Germinal center (tissue), 1 donor: ENCODE data around the gene ZNF438.

Experiments used
- DNase-seq: peaks from one replicate; pipeline ENCODE4 v3.0.0; 2012; ENCODE audit warnings: mixed read lengths, low spot score

ZNF438 gene

GRCh38 chr10:30882281-30882680 lies 149.4 kb downstream of the ZNF438 start:
- DNase-seq = no peak

DNA sequence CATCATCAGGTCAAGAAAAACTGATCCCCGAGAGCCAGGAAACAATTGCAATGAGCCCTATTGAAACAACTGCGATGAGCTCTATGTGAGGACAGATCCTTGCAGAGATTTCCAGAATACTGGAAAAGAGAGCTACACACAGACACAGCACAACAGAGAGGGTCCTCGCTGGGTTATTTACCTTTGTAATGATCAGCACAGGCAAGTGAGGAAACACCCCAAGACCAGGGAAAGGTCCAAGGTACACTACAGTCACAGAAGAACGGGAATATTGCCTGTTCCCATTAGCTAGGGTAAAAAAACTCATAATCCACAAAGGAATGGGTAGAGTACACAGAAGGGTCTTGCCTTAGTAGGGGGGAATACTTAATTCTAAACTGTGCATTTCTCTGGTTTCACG lies 152.7 kb downstream of the ZNF438 start:
- no peak for DNase-seq

DNA sequence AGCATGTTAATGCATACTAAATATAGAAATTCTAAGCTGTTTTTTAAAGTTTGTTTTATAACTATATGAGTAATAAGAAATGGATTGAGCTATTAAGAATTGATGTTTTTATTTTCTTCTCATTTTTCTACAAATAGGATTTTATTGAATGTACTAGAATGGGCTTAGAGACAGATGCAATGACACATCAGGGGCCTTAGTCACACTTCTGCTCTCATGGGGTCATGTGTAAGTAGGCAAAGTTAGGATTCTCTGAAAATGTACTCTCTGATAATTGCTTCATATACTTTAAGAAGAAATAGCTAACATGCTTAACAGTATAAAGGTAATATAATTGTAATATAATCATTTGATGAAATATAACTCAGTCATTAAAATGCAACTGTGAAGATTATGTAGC lies 154.6 kb downstream of the ZNF438 start:
- no peak for DNase-seq

- no peak for DNase-seq
Observed at GRCh38 chr10:30873411-30873810, 158.3 kb downstream of the ZNF438 start.

- no peak for DNase-seq
Observed at GRCh38 chr10:30870896-30871295, 160.8 kb downstream of the ZNF438 start.

DNA sequence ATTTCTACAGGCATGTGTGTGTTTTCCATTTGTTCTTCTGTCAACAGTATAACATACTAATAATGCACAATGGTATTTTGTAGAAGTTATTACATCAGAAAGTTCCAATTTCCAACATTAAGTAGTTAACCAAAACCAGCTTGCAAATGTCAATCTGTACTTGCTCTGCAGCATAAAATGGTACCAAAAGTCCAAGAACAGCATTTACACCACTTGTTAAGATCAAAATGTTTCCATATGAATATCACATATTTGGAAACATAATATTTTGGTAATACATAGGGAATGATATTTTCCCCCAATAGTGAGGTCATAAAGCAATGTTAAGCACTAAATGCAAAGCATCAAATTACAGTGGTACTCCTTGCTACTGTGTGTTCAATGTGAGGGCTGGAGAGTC lies 162.1 kb downstream of the ZNF438 start:
- DNase-seq = no peak

DNA sequence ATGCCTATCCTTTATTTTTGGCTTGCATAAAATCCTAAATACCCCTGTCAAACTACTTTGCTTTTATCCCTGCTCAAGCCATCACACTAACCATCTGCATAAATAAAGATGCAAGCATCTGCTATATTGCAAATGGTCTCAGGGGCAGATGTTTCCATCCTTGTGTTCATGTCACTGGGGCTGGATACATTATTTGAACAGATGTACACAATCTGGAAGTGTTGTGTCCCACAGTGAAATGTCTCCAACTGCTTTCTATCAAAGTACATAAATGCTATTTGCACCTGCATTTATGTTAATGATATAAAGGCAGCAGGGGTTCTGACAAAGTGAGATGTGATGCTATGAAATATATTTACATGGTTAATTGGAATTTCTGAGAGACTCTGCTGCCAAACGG lies 163.1 kb downstream of the ZNF438 start:
- DNase-seq = no peak

- no peak for DNase-seq
Observed at GRCh38 chr10:30866896-30867295, 164.8 kb downstream of the ZNF438 start.

GRCh38 chr10:30865141-30865926 lies 166.3 kb downstream of the ZNF438 start:
- DNase-seq = no peak

DNA sequence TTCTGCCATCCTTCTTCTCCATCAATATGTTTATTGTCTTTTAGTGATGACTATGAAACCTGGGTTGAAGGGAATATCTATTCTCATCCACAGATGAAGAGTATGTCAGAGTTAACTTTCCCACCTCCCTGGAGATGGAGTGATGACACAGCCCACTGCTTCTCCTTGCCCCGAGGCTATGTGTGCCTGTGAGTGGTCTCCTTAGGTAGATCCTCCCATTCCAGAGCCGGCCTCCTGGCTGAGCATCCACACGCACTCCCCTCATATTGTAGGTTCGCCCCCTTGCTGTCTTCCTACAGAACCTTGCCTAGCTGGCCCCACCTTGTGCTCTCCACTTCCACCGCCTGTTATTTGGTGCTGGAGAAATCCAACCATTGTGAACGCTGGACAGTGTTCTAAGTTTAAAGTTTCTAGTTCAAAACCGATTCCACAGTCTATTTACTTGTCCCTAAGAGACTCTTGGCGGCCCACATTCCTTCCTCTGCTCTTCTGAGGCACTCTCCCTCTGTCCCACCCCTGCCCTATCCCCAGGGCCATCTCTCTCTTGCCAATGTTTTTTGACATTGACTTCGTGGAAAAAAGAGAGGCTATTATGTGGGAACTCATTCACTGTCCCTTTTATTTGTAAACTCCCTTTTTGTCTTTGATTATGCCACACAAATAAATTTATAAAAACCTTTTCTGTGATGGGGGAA lies 168.0 kb downstream of the ZNF438 start:
- DNase-seq = no peak

GRCh38 chr10:30862486-30862885 lies 169.2 kb downstream of the ZNF438 start:
- DNase-seq = no peak

GRCh38 chr10:30861976-30862375 lies 169.7 kb downstream of the ZNF438 start:
- DNase-seq = no peak

DNA sequence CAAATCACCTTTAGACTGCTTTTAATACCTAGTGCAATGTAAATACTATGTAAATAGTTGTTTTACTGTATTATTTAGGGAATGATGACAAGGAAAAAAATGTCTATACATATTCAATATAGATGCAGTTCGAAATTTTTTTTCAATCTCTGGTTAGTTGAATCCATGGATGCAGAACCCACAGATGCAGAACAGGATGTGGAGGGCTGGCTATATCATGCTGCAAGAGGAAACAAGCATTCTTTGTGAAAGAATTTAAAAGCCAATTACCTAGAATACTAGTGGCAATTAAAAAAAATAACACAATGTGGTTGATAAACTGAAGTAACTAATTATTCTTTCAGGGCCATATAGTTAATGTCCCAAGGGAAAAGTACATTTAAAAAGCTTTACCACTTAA lies 170.4 kb downstream of the ZNF438 start:
- no peak for DNase-seq

DNA sequence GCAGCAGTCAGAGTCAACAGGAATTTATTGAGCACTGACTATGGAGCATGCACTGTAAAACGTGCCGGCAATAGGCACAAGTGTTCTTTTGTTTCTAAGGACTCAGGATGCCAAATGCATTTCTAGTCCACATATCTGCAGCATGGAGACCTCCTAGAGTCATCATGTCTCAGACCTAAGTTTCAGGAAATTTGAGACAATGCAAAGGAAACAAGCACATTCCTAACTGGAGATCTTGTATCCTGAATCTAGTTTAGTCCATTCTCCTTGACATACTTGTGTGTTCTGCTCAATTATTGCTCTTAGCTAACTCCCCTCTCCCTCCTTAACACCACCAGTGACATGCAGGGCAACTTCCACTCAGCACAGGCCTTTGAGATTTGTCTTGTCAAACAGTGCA lies 173.2 kb downstream of the ZNF438 start:
- no peak for DNase-seq

DNA sequence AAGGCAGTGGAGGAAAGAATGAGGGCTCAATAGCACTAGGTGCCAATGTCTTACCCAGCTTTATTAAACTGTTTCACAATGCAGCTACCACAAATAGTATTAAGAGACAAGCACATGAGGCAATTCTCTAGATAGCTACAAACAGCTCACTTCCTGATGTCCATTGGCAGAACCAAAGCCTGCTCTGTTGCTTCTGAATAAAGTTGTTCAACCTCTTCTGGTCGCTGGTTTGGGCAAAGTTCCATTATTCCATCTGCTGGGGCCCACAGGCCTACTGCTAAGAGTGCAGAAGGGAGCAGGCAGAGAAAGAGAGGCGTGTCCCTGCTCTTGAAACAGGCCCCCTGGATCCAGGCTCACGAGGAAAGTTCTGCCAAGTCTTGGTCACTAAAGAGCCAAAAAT lies 173.9 kb downstream of the ZNF438 start:
- DNase-seq = no peak

DNA sequence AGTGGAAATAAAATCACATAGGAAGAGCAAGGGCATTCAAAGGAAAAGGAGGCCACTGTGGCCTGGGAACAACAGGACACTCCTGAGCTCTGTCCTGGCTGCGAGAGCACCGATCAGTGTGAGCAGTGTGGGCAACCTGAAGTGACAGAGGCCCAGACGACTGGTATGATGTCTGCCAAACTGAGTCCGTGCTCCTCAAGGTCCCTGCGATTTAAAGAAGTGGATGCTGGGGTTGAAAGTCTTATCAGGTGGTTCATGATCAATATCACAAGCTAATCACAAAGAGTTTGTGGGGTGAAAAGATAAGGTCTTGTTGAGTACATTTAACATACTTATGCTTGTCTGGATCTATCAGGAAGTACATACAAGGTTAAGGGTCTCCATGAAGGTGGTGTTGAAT lies 176.5 kb downstream of the ZNF438 start:
- DNase-seq = no peak

DNA sequence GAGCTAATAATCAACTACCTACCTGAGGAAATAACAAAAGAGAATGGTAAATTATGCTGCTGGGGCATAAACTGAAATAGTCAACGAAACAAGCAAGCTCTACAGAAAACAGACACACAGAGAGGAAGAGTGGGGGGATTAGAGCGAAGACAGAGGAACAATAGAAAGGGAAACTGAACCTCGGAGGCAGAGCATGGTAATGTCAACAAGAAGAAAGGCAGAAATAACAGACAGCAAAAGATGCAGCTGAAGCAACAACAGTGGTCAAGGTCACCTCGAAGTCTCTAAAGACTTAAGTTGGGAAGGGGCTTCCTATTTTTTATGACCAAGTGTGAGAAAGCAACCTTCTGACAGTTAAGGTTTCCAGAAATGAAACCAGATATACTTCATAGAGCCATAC lies 177.0 kb downstream of the ZNF438 start:
- DNase-seq = no peak

DNA sequence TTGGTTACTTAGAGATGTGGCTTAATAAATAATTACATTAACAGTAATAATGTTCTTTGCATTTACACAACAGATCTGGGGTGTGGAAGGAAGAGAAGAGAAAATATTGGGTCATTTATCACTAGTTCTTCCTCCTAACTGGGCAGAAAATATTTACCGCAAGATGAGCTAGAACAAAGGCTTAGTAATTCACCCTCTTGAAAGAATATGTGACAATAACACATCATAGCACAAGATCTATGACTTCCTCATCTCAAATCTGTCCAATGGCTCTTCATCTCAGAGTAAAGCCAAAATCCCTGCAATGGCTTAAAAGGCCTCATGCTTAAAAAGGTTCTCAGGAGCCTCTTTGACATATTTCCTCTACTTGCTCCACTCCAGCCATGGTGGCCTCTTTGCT lies 178.6 kb downstream of the ZNF438 start:
- no peak for DNase-seq

GRCh38 chr10:30850776-30851175 lies 180.9 kb downstream of the ZNF438 start:
- DNase-seq = no peak

- DNase-seq = no peak
Observed at GRCh38 chr10:30849231-30850035, 182.2 kb downstream of the ZNF438 start.

DNA sequence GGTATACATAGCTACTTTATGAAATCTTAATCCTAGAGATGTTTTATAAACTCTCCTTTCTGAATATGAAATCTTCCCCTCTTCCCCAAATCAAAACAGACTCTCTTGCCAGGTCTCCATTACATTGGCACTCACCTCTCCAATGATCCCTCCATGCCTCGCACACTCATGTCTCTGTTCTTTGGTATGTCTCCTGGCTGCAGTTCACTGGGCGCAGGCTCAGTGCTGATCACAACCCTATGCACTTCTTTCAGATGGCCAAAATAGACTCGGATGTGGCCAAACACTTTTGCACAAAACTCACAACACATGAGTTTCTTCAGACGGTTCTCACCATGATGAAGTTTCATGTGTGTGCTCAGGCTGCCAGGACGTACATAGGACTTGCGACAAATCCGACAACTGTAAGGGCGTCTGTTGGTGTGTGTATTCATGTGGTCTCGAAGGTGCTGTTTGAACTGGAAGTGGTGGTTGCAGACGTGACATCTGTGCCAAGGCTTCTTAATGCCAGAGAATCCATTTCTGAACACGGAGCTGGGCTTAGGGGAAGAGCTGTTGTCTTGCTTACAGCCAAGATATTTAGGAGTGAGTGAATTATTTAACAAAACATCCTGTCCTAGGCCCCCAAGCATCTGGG lies 183.2 kb downstream of the ZNF438 start:
- no peak for DNase-seq

- no peak for DNase-seq
Observed at GRCh38 chr10:30847642-30848041, 184.0 kb downstream of the ZNF438 start.
